ENCODE data around the gene TMEM214.

TMEM214 gene

GRCh38 chr2:27025281-27025800 lies 7.4 kb upstream of the TMEM214 start:
- no peak overlapping the region for H3K14ac ChIP-seq (ENCODE audit: low read length)
- H3K23ac ChIP-seq (ENCODE audit: low read depth, low read length, poor library complexity): peak overlapping the region; percentile 16
- H4K8ac ChIP-seq (ENCODE audit: low read depth, low read length): no peak overlapping the region
- no peak overlapping the region for H3K4me3 ChIP-seq (ENCODE audit: low read length in 2 of 2)
- H3K9me3 ChIP-seq (replicated peaks in 1 of 2; ENCODE audit: control insufficient read depth in 2 of 2, insufficient read depth in 1 of 2, low read depth in 1 of 2, low read length in 2 of 2): no peaks in the 10 kb centered on the region
- no peak overlapping the region for H4K91ac ChIP-seq (ENCODE audit: low read depth, low read length, poor library complexity)
- H2BK5ac ChIP-seq (ENCODE audit: low read length): no peak overlapping the region
- no peak overlapping the region for H3K4me2 ChIP-seq (ENCODE audit: insufficient read depth, low read length, poor library complexity, severe bottlenecking)
- peaks cover 1 to 10% of the 10 kb centered on the region in 2 donors for H3K4me1 ChIP-seq (ENCODE audit: control insufficient read depth in 2 of 2, insufficient read depth in 1 of 2, low read depth in 1 of 2, low read length in 2 of 2)
- no peak overlapping the region for H3K4ac ChIP-seq (ENCODE audit: low read length)
- H3K27ac ChIP-seq (replicated peaks; ENCODE audit: low read length): no peak overlapping the region
- H3K9ac ChIP-seq (ENCODE audit: low read depth, low read length, poor library complexity): no peak overlapping the region
- no peak for DNase-seq (ENCODE audit: low spot score)
- H3K18ac ChIP-seq (ENCODE audit: low read length): no peak overlapping the region
- H3K27me3 ChIP-seq (ENCODE audit: control insufficient read depth in 3 of 3, insufficient read depth in 3 of 3, low read depth in 1 of 3, low read length in 3 of 3): no peaks in the 10 kb centered on the region
- no peak overlapping the region for H2AK5ac ChIP-seq (ENCODE audit: low read depth, low read length)
- peaks cover 19 to 61% of the 10 kb centered on the region in 2 donors for H3K36me3 ChIP-seq (replicated peaks in 1 of 2; ENCODE audit: control insufficient read depth in 2 of 2, insufficient read depth in 2 of 2, low read length in 2 of 2)
- WGBS, 2 donors (ENCODE audit: extremely low coverage in 2 of 2, insufficient read length in 2 of 2, insufficient replicate concordance in 1 of 2): no CpG with 5 or more reads among the region's 13 CpGs
- peaks cover 7% of the 10 kb centered on the region for H3K79me1 ChIP-seq (ENCODE audit: low read depth, low read length)
- no peak overlapping the region for H2AFZ ChIP-seq (ENCODE audit: low read length)
- H2BK120ac ChIP-seq (ENCODE audit: low read depth, low read length): no peak overlapping the region
- H2BK12ac ChIP-seq (ENCODE audit: low read length): no peak overlapping the region
- H2BK15ac ChIP-seq (ENCODE audit: low read length): no peak overlapping the region

DNA sequence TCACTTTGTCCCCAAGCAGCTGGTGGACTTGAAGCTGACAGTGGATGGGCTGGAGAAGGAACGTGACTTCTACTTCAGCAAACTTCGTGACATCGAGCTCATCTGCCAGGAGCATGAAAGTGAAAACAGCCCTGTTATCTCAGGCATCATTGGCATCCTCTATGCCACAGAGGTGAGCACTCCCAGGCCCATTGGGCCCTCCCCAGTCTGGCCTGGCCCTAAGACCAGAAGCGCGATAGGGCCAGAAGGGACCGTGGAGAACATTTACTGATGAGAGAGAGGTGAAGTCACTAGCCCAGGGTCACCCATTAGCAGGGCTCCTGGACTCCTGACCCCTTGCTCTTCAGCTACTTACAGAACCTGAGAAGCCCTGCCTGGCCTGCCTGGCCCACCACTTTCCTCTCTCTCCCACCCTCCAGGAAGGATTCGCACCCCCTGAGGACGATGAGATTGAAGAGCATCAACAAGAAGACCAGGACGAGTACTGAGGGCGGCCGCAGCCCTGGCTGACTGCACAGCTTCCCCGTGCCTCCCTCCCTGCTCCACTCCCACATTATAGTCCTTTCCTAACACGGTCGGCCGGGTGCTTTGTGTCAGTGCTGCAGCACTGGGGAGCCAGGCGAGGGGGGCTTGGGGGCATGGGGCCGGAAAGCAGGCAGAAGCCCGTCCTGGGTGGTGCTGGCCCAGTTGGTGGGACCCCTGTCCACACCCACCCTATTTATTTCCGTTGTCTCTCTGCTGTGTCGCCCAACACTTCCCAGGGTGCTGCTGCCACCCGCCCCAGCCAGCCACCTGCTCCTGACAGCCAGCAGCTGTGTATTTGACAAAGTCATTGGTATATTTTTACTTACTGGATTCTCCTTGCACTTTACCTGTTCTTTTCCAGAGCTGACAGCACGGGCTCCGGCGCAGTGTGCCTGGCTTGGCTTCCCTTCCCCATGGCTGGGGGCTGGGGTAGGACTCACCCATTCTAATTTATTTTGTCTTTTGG lies 6.6 kb upstream of the TMEM214 start:
- Histone ChIP-seq H3K79me1 (ENCODE audit: low read depth, low read length) (peaks cover 7% of the 10 kb centered on the region), H3K9me3 (replicated peaks in 1 of 2; ENCODE audit: control insufficient read depth in 2 of 2, insufficient read depth in 1 of 2, low read depth in 1 of 2, low read length in 2 of 2) (no peaks in the 10 kb centered on the region), H2BK120ac (ENCODE audit: low read depth, low read length) (no peak overlapping the region), H3K4me1 (ENCODE audit: control insufficient read depth in 2 of 2, insufficient read depth in 1 of 2, low read depth in 1 of 2, low read length in 2 of 2) (peaks cover 1 to 2% of the 10 kb centered on the region in 2 donors), H3K4ac (ENCODE audit: low read length) (no peak overlapping the region), H3K4me3 (ENCODE audit: low read length in 2 of 2) (no peak overlapping the region), H4K8ac (ENCODE audit: low read depth, low read length) (no peak overlapping the region), H3K36me3 (replicated peaks in 1 of 2; ENCODE audit: control insufficient read depth in 2 of 2, insufficient read depth in 2 of 2, low read length in 2 of 2) (peaks cover 19 to 66% of the 10 kb centered on the region in 2 donors), H3K23ac (ENCODE audit: low read depth, low read length, poor library complexity) (peak overlapping the region; percentile 16), H3K4me2 (ENCODE audit: insufficient read depth, low read length, poor library complexity, severe bottlenecking) (no peak overlapping the region), H3K27ac (replicated peaks; ENCODE audit: low read length) (no peak overlapping the region), H3K14ac (ENCODE audit: low read length) (no peak overlapping the region), H2AFZ (ENCODE audit: low read length) (no peak overlapping the region), H2BK15ac (ENCODE audit: low read length) (no peak overlapping the region), H3K9ac (ENCODE audit: low read depth, low read length, poor library complexity) (peak overlapping the region; percentile 3), H2BK12ac (ENCODE audit: low read length) (no peak overlapping the region), H2BK5ac (ENCODE audit: low read length) (no peak overlapping the region), H4K91ac (ENCODE audit: low read depth, low read length, poor library complexity) (no peak overlapping the region), H3K27me3 (ENCODE audit: control insufficient read depth in 3 of 3, insufficient read depth in 3 of 3, low read depth in 1 of 3, low read length in 3 of 3) (no peaks in the 10 kb centered on the region), H2AK5ac (ENCODE audit: low read depth, low read length) (no peak overlapping the region), H3K18ac (ENCODE audit: low read length) (peak overlapping the region; percentile 4)
- DNase-seq (ENCODE audit: low spot score): no peak
- no CpG with 5 or more reads among the region's 24 CpGs for WGBS, 2 donors (ENCODE audit: extremely low coverage in 2 of 2, insufficient read length in 2 of 2, insufficient replicate concordance in 1 of 2)

DNA sequence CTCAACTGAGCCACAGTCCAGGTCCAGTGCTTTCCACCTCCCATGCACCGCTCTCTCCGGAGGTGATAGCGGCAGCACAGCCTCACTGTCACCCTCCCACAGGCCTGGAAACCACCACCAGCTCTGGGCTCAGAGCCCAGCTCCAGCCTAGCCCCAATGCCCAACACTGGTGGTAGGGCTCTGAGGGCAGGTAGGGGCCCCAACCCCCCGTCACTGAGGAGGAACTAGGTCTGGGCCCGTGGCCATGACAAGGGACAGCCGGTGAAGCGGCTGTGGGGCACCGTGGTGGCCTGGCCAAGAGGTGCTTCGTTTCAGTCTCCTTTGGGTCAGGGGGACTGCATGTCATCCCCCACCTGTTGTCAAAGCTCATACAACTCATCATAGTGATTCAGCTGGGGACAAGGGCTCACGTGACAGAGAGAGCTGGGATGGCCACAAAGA lies 5.5 kb upstream of the TMEM214 start:
- Histone ChIP-seq H3K4me1 (ENCODE audit: control insufficient read depth in 2 of 2, insufficient read depth in 1 of 2, low read depth in 1 of 2, low read length in 2 of 2) (peaks cover 0 to 1% of the 10 kb centered on the region in 2 donors), H4K91ac (ENCODE audit: low read depth, low read length, poor library complexity) (no peak overlapping the region), H3K9ac (ENCODE audit: low read depth, low read length, poor library complexity) (no peak overlapping the region), H3K36me3 (replicated peaks in 1 of 2; ENCODE audit: control insufficient read depth in 2 of 2, insufficient read depth in 2 of 2, low read length in 2 of 2) (peaks cover 18 to 69% of the 10 kb centered on the region in 2 donors), H3K23ac (ENCODE audit: low read depth, low read length, poor library complexity) (peak overlapping the region; percentile 62), H2BK120ac (ENCODE audit: low read depth, low read length) (no peak overlapping the region), H3K4me3 (ENCODE audit: low read length in 2 of 2) (no peak overlapping the region), H2BK15ac (ENCODE audit: low read length) (no peak overlapping the region), H3K4ac (ENCODE audit: low read length) (no peak overlapping the region), H3K9me3 (replicated peaks in 1 of 2; ENCODE audit: control insufficient read depth in 2 of 2, insufficient read depth in 1 of 2, low read depth in 1 of 2, low read length in 2 of 2) (no peaks in the 10 kb centered on the region), H3K27ac (replicated peaks; ENCODE audit: low read length) (no peak overlapping the region), H3K79me1 (ENCODE audit: low read depth, low read length) (peaks cover 7% of the 10 kb centered on the region), H3K18ac (ENCODE audit: low read length) (peak overlapping the region; percentile 53), H3K27me3 (ENCODE audit: control insufficient read depth in 3 of 3, insufficient read depth in 3 of 3, low read depth in 1 of 3, low read length in 3 of 3) (no peaks in the 10 kb centered on the region), H2AFZ (ENCODE audit: low read length) (no peak overlapping the region), H3K14ac (ENCODE audit: low read length) (no peak overlapping the region), H2AK5ac (ENCODE audit: low read depth, low read length) (peak overlapping the region; percentile 10), H3K4me2 (ENCODE audit: insufficient read depth, low read length, poor library complexity, severe bottlenecking) (no peak overlapping the region), H2BK5ac (ENCODE audit: low read length) (no peak overlapping the region), H4K8ac (ENCODE audit: low read depth, low read length) (no peak overlapping the region), H2BK12ac (ENCODE audit: low read length) (no peak overlapping the region)
- no CpG with 5 or more reads among the region's 10 CpGs for WGBS, 2 donors (ENCODE audit: extremely low coverage in 2 of 2, insufficient read length in 2 of 2, insufficient replicate concordance in 1 of 2)
- DNase-seq (ENCODE audit: low spot score): no peak

GRCh38 chr2:27029051-27029450 lies 3.7 kb upstream of the TMEM214 start:
- no peaks in the 10 kb centered on the region for H3K27me3 ChIP-seq (ENCODE audit: control insufficient read depth in 3 of 3, insufficient read depth in 3 of 3, low read depth in 1 of 3, low read length in 3 of 3)
- H3K4me3 ChIP-seq (ENCODE audit: low read length in 2 of 2): no peak overlapping the region
- no peak overlapping the region for H2BK5ac ChIP-seq (ENCODE audit: low read length)
- no peak overlapping the region for H2AK5ac ChIP-seq (ENCODE audit: low read depth, low read length)
- H3K18ac ChIP-seq (ENCODE audit: low read length): no peak overlapping the region
- no peak overlapping the region for H3K4ac ChIP-seq (ENCODE audit: low read length)
- no peak overlapping the region for H4K8ac ChIP-seq (ENCODE audit: low read depth, low read length)
- H2BK120ac ChIP-seq (ENCODE audit: low read depth, low read length): no peak overlapping the region
- peaks cover 2% of the 10 kb centered on the region for H3K79me1 ChIP-seq (ENCODE audit: low read depth, low read length)
- no peak overlapping the region for H3K14ac ChIP-seq (ENCODE audit: low read length)
- no peak overlapping the region for H3K9ac ChIP-seq (ENCODE audit: low read depth, low read length, poor library complexity)
- H3K4me2 ChIP-seq (ENCODE audit: insufficient read depth, low read length, poor library complexity, severe bottlenecking): no peak overlapping the region
- no peak overlapping the region for H3K23ac ChIP-seq (ENCODE audit: low read depth, low read length, poor library complexity)
- no peak for DNase-seq (ENCODE audit: low spot score)
- H2BK15ac ChIP-seq (ENCODE audit: low read length): no peak overlapping the region
- H3K4me1 ChIP-seq (ENCODE audit: control insufficient read depth in 2 of 2, insufficient read depth in 1 of 2, low read depth in 1 of 2, low read length in 2 of 2): peaks cover 5% of the 10 kb centered on the region in 2 donors
- H3K9me3 ChIP-seq (replicated peaks in 1 of 2; ENCODE audit: control insufficient read depth in 2 of 2, insufficient read depth in 1 of 2, low read depth in 1 of 2, low read length in 2 of 2): no peaks in the 10 kb centered on the region
- WGBS, 2 donors (ENCODE audit: extremely low coverage in 2 of 2, insufficient read length in 2 of 2, insufficient replicate concordance in 1 of 2): no CpG with 5 or more reads among the region's 2 CpGs
- no peak overlapping the region for H2BK12ac ChIP-seq (ENCODE audit: low read length)
- H3K36me3 ChIP-seq (replicated peaks in 1 of 2; ENCODE audit: control insufficient read depth in 2 of 2, insufficient read depth in 2 of 2, low read length in 2 of 2): peaks cover 9 to 52% of the 10 kb centered on the region in 2 donors
- H4K91ac ChIP-seq (ENCODE audit: low read depth, low read length, poor library complexity): no peak overlapping the region
- no peak overlapping the region for H3K27ac ChIP-seq (replicated peaks; ENCODE audit: low read length)
- H2AFZ ChIP-seq (ENCODE audit: low read length): no peak overlapping the region

All from neuronal stem cell (in vitro differentiated cells).